Measurements from ENCODE around the gene PRR23C.
"Not testable (repeated sequence)": the region's sequence is repeated elsewhere in the genome, so short reads cannot be mapped to it uniquely, and the experiment has no call there.

PRR23C gene

DNA sequence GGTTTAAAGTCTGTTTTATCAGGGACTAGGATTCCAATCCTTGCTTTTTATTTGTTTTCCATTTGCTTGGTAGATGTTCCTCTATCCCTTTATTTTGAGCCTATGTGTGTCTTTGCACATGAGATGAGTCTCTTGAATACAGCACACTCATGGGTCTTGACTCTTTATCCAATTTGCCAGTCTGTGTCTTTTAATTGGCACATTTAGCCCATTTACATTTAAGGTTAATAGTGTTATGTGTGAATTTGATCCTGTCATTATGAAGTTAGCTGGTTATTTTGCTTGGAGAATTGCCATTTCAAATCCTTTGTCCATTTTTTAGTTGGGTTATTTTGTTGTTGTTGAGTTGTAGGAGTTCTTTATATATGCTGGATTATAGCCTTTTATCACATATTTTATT lies 14.1 kb downstream of the PRR23C start:
- not testable (repeated sequence) for H3K4me3 ChIP-seq (ENCODE audit: low read length); H3K36me3 ChIP-seq (ENCODE audit: control insufficient read depth, insufficient read depth, low read length); H3K27me3 ChIP-seq (ENCODE audit: control insufficient read depth, insufficient read depth, low read length); H3K4me1 ChIP-seq (ENCODE audit: control insufficient read depth, insufficient read depth, low read length); H3K27ac ChIP-seq (ENCODE audit: low read depth, low read length); H3K9ac ChIP-seq (ENCODE audit: low read length)

DNA sequence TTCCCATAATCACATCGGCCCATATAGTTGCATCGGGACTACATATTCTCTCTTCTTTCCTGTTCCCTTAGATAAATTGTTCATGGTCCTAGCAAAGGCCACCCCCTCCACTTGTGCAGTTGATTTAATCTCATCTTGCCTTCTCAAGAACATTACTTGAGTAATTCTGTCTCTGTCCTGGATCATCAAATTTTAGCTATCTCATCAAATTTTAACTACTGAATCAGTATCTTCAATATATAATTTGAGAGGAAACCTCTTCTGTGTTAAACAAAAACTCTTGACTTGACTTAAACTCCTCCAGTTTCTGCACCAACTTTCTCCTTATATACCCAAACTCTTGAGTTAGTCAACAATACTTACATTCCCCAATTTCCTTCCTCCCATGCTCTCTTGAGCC lies 19.7 kb downstream of the PRR23C start:
- Histone ChIP-seq H3K36me3 (ENCODE audit: control insufficient read depth, insufficient read depth, low read length) (no peaks in the 10 kb centered on the region), H3K4me1 (ENCODE audit: control insufficient read depth, insufficient read depth, low read length) (no peaks in the 10 kb centered on the region), H3K27ac (ENCODE audit: low read depth, low read length) (no peak overlapping the region), H3K4me3 (ENCODE audit: low read length) (no peak overlapping the region), H3K9ac (ENCODE audit: low read length) (no peak overlapping the region), H3K27me3 (ENCODE audit: control insufficient read depth, insufficient read depth, low read length) (no peaks in the 10 kb centered on the region)

DNA sequence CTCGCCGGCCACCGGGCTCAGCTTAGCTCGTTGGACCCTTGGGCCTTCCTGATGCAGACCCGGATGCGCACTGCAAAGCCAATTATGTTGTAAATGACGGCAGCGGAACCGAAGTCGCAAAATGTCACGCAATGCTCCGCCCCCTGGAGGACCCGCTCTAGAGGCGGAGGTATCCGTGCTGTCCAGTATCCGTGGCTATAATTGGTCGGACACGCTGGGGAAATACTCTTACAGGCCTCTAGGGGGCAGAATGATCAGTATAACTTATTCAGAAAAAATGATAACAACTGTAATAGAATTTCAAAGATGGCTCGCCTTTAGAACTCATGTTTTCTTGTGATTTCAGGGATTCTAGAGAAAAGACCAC lies 23.8 kb downstream of the PRR23C start, which contains the start of gene PRR23B:
PRR23B (minus strand) TSS at position 59 of the 367 bp plus-strand sequence. CDS start 265 bp downstream, outside the sequence.
- Histone ChIP-seq H3K36me3 (ENCODE audit: control insufficient read depth, insufficient read depth, low read length) (no peaks in the 10 kb centered on the region), H3K4me3 (ENCODE audit: low read length) (no peak within 1 kb of the TSS), H3K4me1 (ENCODE audit: control insufficient read depth, insufficient read depth, low read length) (no peaks in the 10 kb centered on the region), H3K9ac (ENCODE audit: low read length) (no peak within 1 kb of the TSS), H3K27me3 (ENCODE audit: control insufficient read depth, insufficient read depth, low read length) (no peaks in the 10 kb centered on the region), H3K27ac (ENCODE audit: low read depth, low read length) (no peak within 1 kb of the TSS)

DNA sequence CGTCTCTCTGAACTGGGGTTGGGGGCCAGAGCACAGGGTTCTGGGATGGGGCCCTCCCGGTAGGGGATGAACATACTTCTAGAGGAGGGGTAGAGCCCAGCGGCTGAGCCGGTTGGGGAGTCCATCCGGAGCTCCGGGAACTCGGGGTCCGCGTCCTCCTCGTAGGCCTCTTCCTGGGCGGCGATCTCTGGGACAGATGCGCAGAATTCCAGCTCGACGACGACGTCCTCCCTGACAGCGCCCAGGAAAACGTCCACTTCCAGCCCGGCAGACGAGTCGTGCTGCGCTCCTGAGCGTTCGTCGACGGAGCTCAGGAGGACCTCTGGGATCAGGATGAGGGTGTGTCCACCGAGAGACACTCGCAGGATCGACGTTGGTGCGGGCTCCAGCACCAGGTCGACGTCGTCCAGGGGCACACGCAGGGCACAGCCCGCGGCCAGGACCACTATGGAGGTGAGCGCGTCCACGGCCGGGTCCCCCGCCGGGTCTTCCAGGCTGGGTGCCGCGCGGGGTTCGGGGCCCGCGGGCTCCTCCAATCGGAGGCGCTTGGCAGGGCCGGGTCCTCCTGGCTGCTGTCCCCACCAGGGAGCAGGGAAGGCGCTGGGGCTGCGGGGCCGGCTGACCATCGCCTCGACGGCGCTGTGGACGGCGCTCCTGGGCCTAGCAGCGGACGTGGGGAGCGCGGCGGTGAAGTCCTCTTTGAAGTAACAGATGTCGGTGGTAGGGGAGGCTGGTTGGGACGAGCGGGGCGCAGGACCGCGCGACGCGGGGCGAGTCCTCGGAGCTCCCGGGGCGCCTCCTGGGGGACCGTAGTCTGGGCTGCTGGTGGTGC lies 24.4 kb downstream of the PRR23C start:
- no peaks in the 10 kb centered on the region for H3K4me1 ChIP-seq (ENCODE audit: control insufficient read depth, insufficient read depth, low read length)
- H3K27me3 ChIP-seq (ENCODE audit: control insufficient read depth, insufficient read depth, low read length): no peaks in the 10 kb centered on the region
- H3K9ac ChIP-seq (ENCODE audit: low read length): no peak overlapping the region
- no peaks in the 10 kb centered on the region for H3K36me3 ChIP-seq (ENCODE audit: control insufficient read depth, insufficient read depth, low read length)
- H3K27ac ChIP-seq (ENCODE audit: low read depth, low read length): no peak overlapping the region
- no peak overlapping the region for H3K4me3 ChIP-seq (ENCODE audit: low read length)

DNA sequence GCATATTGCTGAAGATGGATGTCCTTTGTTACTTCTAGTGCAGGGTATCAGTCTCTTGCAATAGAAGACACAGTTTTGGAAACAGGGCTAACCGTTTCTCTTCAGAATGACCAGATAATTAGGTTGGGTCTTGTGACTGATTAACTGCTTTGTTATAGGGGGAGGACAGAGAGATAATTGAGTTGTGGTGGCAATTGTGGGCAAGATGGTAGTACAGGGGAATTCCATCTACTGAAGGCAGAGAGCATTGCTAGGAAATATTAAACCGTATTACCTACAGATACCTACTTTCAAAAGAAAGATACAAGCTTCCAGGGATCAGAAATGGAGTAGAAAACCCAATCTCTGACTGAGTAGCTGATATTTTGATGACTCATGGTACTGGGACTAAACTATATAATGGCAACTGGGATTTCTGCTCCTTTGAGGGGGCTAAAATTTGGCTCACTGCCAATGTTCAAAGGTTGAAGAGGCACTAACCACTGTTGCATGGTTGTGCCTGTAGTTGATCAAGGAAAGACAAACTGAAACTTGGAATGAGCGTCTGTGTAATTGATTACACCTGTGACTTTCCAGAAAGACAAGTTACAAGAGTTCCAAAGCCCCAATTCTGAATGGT lies 28.2 kb downstream of the PRR23C start:
- Histone ChIP-seq H3K4me3 (ENCODE audit: low read length) (no peak overlapping the region), H3K27ac (ENCODE audit: low read depth, low read length) (no peak overlapping the region), H3K36me3 (ENCODE audit: control insufficient read depth, insufficient read depth, low read length) (no peaks in the 10 kb centered on the region), H3K27me3 (ENCODE audit: control insufficient read depth, insufficient read depth, low read length) (no peaks in the 10 kb centered on the region), H3K4me1 (ENCODE audit: control insufficient read depth, insufficient read depth, low read length) (no peaks in the 10 kb centered on the region), H3K9ac (ENCODE audit: low read length) (no peak overlapping the region)

DNA sequence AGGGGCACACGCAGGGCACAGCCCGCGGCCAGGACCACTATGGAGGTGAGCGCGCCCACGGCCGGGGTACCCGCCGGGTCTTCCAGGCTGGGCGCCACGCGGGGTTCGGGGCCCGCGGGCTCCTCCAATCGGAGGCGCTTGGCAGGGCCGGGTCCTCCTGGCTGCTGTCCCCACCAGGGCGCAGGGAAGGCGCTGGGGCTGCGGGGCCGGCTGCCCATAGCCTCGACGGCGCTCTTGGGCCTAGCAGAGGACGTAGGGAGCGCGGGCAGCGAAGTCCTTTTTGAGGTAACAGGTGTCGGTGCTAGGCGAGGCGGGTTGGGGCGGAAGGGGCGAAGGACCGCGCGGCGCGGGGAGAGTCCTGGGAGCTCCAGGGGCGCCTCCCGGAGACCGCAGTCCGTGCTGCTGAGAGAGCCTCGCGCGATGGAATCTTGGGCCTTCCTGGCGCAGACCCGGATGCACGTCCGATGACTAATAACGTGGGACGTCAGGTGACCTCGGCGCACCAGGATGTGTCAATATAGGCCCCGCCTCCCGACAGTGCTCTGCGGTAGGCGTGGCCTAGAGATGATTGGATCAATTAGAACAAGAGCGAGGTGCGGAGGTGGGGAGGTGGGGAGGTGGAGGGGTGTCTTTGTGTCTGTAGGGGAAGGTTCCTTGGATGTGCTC lies 38.5 kb downstream of the PRR23C start, which contains the start of gene PRR23A:
PRR23A (minus strand) TSS at position 218 of the 666 bp plus-strand sequence; CDS start at position 218, 0 bp downstream.
- no peak within 1 kb of the TSS for H3K27ac ChIP-seq (ENCODE audit: low read depth, low read length)
- H3K4me3 ChIP-seq (ENCODE audit: low read length): no peak within 1 kb of the TSS

DNA sequence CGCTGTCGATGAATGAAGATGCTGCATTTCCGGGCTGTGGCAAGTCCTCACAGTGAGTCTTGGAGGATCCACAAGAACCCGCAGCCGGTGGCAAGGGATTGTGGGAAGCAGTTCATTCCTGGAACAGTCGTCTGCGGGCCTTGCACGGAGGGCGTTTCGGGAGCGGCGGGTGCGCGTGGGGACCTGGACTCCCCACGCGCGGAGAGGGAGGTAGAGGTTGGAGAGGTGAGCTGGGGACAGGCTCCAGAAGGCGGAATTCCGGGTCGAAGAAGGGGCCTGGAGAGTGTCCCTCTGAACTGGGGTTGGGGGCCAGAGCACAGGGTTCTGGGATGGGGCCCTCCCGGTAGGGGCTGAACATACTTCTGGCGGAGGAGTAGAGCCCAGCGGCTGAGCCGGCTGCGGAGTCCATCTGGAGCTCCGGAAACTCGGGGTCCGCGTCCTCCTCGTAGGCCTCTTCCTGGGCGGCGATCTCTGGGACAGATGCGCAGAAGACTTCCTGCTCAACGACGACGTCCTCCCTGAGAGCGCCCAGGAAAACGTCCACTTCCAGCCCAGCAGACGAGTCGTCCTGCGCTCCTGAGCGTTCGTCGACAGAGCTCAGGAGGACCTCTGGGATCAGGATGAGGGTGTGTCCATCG lies 39.2 kb downstream of the PRR23C start:
- Histone ChIP-seq H3K27me3 (ENCODE audit: control insufficient read depth, insufficient read depth, low read length) (no peaks in the 10 kb centered on the region), H3K4me1 (ENCODE audit: control insufficient read depth, insufficient read depth, low read length) (no peaks in the 10 kb centered on the region), H3K4me3 (ENCODE audit: low read length) (no peak overlapping the region), H3K27ac (ENCODE audit: low read depth, low read length) (no peak overlapping the region), H3K36me3 (ENCODE audit: control insufficient read depth, insufficient read depth, low read length) (no peaks in the 10 kb centered on the region), H3K9ac (ENCODE audit: low read length) (no peak overlapping the region)

More for the DNA sequence above, 38.5 kb downstream of the PRR23C start, which contains the start of gene PRR23A:
- Histone ChIP-seq H3K9ac (ENCODE audit: low read length) (no peak within 1 kb of the TSS), H3K27me3 (ENCODE audit: control insufficient read depth, insufficient read depth, low read length) (no peaks in the 10 kb centered on the region), H3K36me3 (ENCODE audit: control insufficient read depth, insufficient read depth, low read length) (no peaks in the 10 kb centered on the region), H3K4me1 (ENCODE audit: control insufficient read depth, insufficient read depth, low read length) (no peaks in the 10 kb centered on the region)

DNA sequence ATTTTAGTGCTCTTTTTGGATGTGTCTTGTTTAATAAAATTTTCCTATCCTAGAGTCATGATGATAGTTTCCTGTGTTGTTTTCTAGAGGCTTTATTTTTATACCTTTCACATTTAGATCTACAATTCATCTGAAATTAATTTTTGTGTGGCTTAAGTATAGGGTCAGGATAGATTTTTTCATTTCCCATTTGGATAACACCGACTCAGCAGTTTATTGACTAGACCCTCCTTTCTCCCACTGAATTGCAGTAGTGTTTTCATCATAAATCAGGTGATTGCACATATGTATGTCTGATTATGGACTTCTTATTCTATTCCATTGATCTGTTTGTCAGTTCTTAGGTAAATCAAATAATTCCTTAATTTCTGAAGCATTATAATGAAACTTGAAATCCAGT lies 49.0 kb downstream of the PRR23C start:
- H3K27ac ChIP-seq (ENCODE audit: low read depth, low read length): no peak overlapping the region
- H3K4me1 ChIP-seq (ENCODE audit: control insufficient read depth, insufficient read depth, low read length): no peaks in the 10 kb centered on the region
- no peaks in the 10 kb centered on the region for H3K27me3 ChIP-seq (ENCODE audit: control insufficient read depth, insufficient read depth, low read length)
- H3K36me3 ChIP-seq (ENCODE audit: control insufficient read depth, insufficient read depth, low read length): no peaks in the 10 kb centered on the region
- no peak overlapping the region for H3K4me3 ChIP-seq (ENCODE audit: low read length)
- H3K9ac ChIP-seq (ENCODE audit: low read length): no peak overlapping the region

Data from rectal smooth muscle tissue (tissue), 1 donor.